ENCODE data around the gene L3MBTL3.
A peak's percentile ranks its signal among the peaks of the same experiment; 100 is the strongest.

Gene L3MBTL3

GRCh38 chr6:130034378-130035146 is 16.2 kb downstream of the L3MBTL3 start:
- Histone ChIP-seq H2AFZ (ENCODE audit: low read depth) (no peak overlapping the region), H3K4me3 (IDR thresholded peaks at IDR 0.05; ENCODE audit: insufficient read depth, low read depth, low read length) (no peak overlapping the region), H3K36me3 (ENCODE audit: insufficient read depth) (no peaks in the 10 kb centered on the region), H3K4me2 (peak overlapping the region; percentile 28; the same call in 1 of the 2 replicates), H3K9ac (no peak overlapping the region), H4K20me1 (ENCODE audit: insufficient read depth) (no peaks in the 10 kb centered on the region), H3K27me3 (ENCODE audit: insufficient read depth, low read depth) (no peaks in the 10 kb centered on the region), H3K79me2 (ENCODE audit: insufficient read depth, low read depth) (no peaks in the 10 kb centered on the region), H3K27ac (no peak overlapping the region), H3K4me1 (ENCODE audit: low read depth, poor library complexity, severe bottlenecking) (peaks cover 50% of the 10 kb centered on the region)
- no peak for TF ChIP-seq CTCF (conservative IDR thresholded peaks at IDR 0.05; ENCODE audit: low read depth, low read length)

GRCh38 chr6:130035211-130035610 is 16.8 kb downstream of the L3MBTL3 start:
- H3K4me3 ChIP-seq (IDR thresholded peaks at IDR 0.05; ENCODE audit: insufficient read depth, low read depth, low read length) = no peak overlapping the region
- H3K9ac ChIP-seq = no peak overlapping the region
- H2AFZ ChIP-seq (ENCODE audit: low read depth) = no peak overlapping the region
- TF ChIP-seq CTCF (conservative IDR thresholded peaks at IDR 0.05; ENCODE audit: low read depth, low read length) = no peak
- no peaks in the 10 kb centered on the region for H3K79me2 ChIP-seq (ENCODE audit: insufficient read depth, low read depth)
- H3K27ac ChIP-seq = no peak overlapping the region
- no peaks in the 10 kb centered on the region for H4K20me1 ChIP-seq (ENCODE audit: insufficient read depth)
- no peaks in the 10 kb centered on the region for H3K36me3 ChIP-seq (ENCODE audit: insufficient read depth)
- H3K4me1 ChIP-seq (ENCODE audit: low read depth, poor library complexity, severe bottlenecking) = peaks cover 43% of the 10 kb centered on the region
- no peak overlapping the region for H3K4me2 ChIP-seq
- no peaks in the 10 kb centered on the region for H3K27me3 ChIP-seq (ENCODE audit: insufficient read depth, low read depth)

GRCh38 chr6:130037207-130037811 is 18.9 kb downstream of the L3MBTL3 start:
- H3K79me2 ChIP-seq (ENCODE audit: insufficient read depth, low read depth) = no peaks in the 10 kb centered on the region
- H4K20me1 ChIP-seq (ENCODE audit: insufficient read depth) = no peaks in the 10 kb centered on the region
- no peak overlapping the region; the same call in 1 of the 2 replicates for H3K4me2 ChIP-seq
- no peaks in the 10 kb centered on the region for H3K36me3 ChIP-seq (ENCODE audit: insufficient read depth)
- H3K27me3 ChIP-seq (ENCODE audit: insufficient read depth, low read depth) = no peaks in the 10 kb centered on the region
- H2AFZ ChIP-seq (ENCODE audit: low read depth) = no peak overlapping the region
- peaks cover 49% of the 10 kb centered on the region for H3K4me1 ChIP-seq (ENCODE audit: low read depth, poor library complexity, severe bottlenecking)
- no peak overlapping the region for H3K9ac ChIP-seq
- no peak overlapping the region for H3K4me3 ChIP-seq (IDR thresholded peaks at IDR 0.05; ENCODE audit: insufficient read depth, low read depth, low read length)
- TF ChIP-seq CTCF (conservative IDR thresholded peaks at IDR 0.05; ENCODE audit: low read depth, low read length) = peak; percentile 75
- no peak overlapping the region for H3K27ac ChIP-seq

- H3K79me2 ChIP-seq (ENCODE audit: insufficient read depth, low read depth) = no peaks in the 10 kb centered on the region
- TF ChIP-seq CTCF (conservative IDR thresholded peaks at IDR 0.05; ENCODE audit: low read depth, low read length) = no peak
- H2AFZ ChIP-seq (ENCODE audit: low read depth) = no peak overlapping the region
Observed at GRCh38 chr6:130041594-130041993, 23.2 kb downstream of the L3MBTL3 start.

More at GRCh38 chr6:130041594-130041993, 23.2 kb downstream of the L3MBTL3 start:
- peak overlapping the region; percentile 30; the same call in 1 of the 2 replicates for H3K4me2 ChIP-seq
- H4K20me1 ChIP-seq (ENCODE audit: insufficient read depth) = no peaks in the 10 kb centered on the region
- H3K4me3 ChIP-seq (IDR thresholded peaks at IDR 0.05; ENCODE audit: insufficient read depth, low read depth, low read length) = no peak overlapping the region
- H3K27ac ChIP-seq = no peak overlapping the region
- peaks cover 28% of the 10 kb centered on the region for H3K4me1 ChIP-seq (ENCODE audit: low read depth, poor library complexity, severe bottlenecking)
- no peaks in the 10 kb centered on the region for H3K36me3 ChIP-seq (ENCODE audit: insufficient read depth)
- no peak overlapping the region for H3K9ac ChIP-seq
- H3K27me3 ChIP-seq (ENCODE audit: insufficient read depth, low read depth) = no peaks in the 10 kb centered on the region
